Left colon (tissue), 2 donors: ENCODE measurements around the gene PRXL2B. TPM values are rescaled to one million over a fixed set of nuclear protein-coding genes. Genes with fewer than 3 reads are reported as not detected.

Experiments used
- ATAC-seq: fragments of 200-7000 bp; cut with Tn5 transposase; one replicate; pipeline ENCODE4 v1.9.1; 2020; ENCODE audit warnings: mild to moderate bottlenecking, moderate library complexity
- DNase-seq, 2 donors: peaks; one replicate each; pipeline ENCODE4 v3.0.0-alpha.2; 2020
- intact Hi-C, 2 donors: fragments of 100-400 bp; cut with DNase I in 1 of 2; cut with micrococcal nuclease in 1 of 2; formaldehyde crosslinking; loops; one replicate each; pipeline versions ENCODE4 v1.11.2 to v1.14.0; 2022; cut with DNase I, micrococcal nuclease
- long read RNA-seq: library from polyadenylated mRNA; unstranded; transcript quantifications from one replicate; pipeline ENCODE4 v2.0.0, GENCODE V29; 2021
- total RNA-seq, 2 donors: library from RNA; stranded (reverse); fragmentation: NEBNext Ultra II Directional; extraction: Animal tissue kit (Norgen Biotek cat#: 25700); gene quantifications; one replicate each; pipeline ENCODE4 v1.2.1, GENCODE V29; 2021
- donor health status: DM: no; HTN: no; CAD: no.
- donor health status: DM: yes; HTN: yes; CAD: no.

Gene PRXL2B
- total RNA-seq: 10 to 100 TPM; 73.9 to 86.3 TPM
- long read RNA-seq, transcript PRXL2B-203 (7 exons, 2,689 nt): minor isoform, 12 of 125 reads
- long read RNA-seq, transcript PRXL2B-204 (7 exons, 2,749 nt): major isoform, 23 of 125 reads
- long read RNA-seq, partial matches to known transcripts: 21 of 125 reads
- long read RNA-seq, other reads (novel, unspliced or antisense): 68 of 125 reads

- DNase-seq: peak; percentile 99 to 100
- intact Hi-C loops: no loop called here
- peak; percentile 77 for ATAC-seq
These were observed at the start of gene PRXL2B for GRCh38 chr1:2586154-2587070. TSS of gene PRXL2B (plus strand) at chr1:2586777. CDS start at chr1:2586886, 109 bp downstream.

DNA sequence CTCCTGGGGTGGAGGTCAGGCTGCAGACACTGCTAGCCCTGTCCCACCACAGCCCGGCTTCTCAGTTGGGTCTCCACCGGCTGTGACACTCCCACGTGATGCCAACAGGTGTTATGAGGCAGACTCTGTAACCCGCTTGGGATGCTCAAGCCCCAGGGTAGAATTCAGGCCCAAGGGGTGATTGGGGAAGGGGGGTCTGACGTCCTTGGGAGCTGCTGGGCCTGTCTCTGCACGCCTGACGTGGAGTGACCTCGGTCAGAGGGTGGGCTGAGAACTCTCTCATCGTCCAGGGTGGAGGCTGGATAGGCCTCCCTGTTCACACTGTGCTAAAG lies 48.8 kb upstream of the PRXL2B start:
- DNase-seq: no peak
- no peak for ATAC-seq
- intact Hi-C loops: no loop called here

DNA sequence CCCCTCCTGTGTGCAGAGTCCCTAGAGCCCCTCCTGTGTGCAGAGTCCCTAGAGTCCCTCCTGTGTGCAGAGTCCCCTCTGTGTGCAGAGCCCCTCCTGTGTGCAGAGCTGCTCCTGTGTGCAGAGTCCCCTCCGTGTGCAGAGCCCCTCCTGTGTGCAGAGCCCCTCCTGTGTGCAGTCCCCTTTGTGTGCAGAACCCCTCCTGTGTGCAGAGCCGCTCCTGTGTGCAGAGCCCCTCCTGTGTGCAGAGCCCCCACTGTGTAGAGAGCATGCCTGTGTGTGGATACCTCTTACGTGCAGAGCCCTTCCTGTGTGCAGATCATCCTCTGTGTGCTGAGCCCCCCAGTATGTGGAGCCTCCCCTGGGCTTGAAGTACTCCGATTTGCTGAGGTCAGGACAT lies 48.2 kb upstream of the PRXL2B start:
- ATAC-seq (no peak), DNase-seq (no peak)
- intact Hi-C loops: no loop called here

- intact Hi-C loops: no loop called here
- DNase-seq (no peak), ATAC-seq (no peak)
These were observed 47.7 kb upstream of the PRXL2B start for GRCh38 chr1:2538872-2539271.

DNA sequence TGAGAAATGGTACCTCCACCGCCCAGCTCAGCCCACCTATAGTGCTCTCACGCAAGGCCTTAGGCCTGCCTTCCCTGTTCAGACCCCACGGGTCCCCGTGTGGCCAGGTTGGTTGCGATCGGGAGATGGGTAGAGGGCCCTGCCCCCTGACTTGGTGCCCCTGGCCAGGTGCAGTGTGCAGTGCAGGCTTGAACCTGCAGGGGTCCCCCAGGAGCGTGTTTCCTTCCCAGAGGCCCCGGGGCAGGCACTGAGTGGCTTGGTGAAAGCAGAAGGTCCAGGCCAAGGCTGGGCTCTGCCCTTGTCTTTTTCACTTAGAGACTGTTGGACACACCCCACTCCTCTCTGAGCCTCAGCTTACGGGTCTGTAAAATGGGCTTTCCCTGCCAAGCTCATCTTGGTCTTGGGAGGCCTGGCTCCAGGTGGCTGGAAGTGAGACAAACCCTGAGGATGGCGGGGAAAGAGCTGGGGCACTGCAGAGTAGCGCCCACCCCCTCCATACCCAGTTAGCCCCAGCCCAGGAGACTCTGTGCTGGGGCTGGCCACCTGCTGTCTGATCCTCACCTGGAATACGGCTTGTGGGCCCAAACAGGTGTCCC lies 47.2 kb upstream of the PRXL2B start:
- intact Hi-C loops: no loop called here
- ATAC-seq (no peak), DNase-seq (no peak)

DNA sequence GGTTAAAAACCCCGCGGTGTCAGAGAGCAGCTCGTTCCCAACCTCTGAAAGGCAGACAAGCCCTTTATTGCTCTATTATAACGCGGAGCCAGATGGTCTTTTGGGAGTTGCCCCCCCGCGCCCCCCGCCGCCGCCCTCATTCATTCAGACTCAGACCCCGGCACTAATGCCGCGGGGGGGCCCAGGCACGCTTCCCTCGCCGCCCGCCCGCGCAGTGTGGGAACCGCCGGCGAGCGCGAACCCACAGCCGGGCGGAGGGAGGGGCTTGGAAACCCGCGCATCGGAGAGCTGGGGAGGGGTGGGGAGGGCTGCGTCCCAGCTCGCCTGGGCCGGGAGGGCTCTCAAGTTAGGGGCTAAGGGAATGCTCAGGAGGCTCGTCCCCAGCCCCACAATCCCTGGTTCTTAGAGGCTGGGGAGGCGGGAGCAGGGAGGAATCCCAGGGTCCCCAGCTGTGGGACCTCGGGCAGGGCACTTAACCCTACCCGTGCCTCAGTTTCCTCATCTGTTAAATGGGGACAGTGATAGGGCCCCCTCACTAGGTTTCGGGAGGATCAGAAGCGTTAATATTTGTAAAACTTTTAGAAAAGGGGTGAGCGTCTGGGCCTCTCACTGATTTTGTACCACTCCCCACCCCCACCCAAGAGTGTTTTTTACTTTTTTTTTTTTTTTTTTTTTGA lies 45.6 kb upstream of the PRXL2B start:
- intact Hi-C loops: no loop called here
- DNase-seq (no peak), ATAC-seq (no peak)

- intact Hi-C loops: no loop called here
- ATAC-seq: peak; percentile 51
- peak; percentile 94 to 97 for DNase-seq
These were observed 44.8 kb upstream of the PRXL2B start for GRCh38 chr1:2541619-2542245.

- intact Hi-C loops: no loop called here
- ATAC-seq: no peak
- no peak for DNase-seq
These were observed 44.2 kb upstream of the PRXL2B start for GRCh38 chr1:2542246-2542915.

- DNase-seq (peak in 1 of 2 donors; percentile 60), ATAC-seq (no peak)
- intact Hi-C loops: no loop called here
These were observed 43.0 kb upstream of the PRXL2B start for GRCh38 chr1:2543543-2544092.

DNA sequence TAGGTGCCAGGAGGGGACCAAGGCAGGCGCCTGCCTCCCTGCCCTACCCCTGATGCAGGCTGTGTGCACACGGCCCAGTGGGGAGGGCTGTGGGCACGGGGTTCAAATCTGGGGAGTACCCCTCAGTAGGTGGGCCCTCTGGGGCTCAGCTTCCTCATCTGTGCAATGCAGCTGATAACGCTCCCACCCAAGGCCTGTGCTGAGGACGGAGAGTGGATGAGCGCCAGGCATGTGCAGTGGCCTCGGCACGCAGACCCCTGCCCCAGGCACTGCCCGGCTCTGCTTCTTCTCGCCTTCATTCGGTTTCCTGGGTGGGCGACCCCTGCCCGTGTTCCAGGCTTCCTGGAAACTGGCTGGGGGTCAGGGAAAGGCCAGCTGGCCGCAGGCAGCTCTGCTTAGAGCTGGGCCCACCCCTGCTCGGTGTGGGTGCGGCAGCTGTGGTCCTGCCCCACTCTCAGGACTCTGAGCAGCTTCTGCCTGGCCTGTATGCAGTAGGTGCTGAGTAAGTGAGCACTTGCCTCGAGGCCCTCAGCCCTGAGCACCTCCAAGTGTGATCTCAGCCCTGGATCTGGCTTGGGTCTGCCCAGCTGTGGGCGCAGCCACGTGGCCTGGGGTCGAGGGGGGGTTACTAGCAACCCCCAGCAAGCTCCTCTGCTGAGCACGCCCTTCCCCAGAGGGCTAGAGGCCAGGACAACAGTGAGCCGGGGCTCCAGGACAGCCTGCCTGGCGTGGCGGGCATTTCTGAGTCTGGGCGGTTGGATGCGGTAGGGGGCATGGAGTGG lies 42.3 kb upstream of the PRXL2B start:
- ATAC-seq (no peak), DNase-seq (no peak)
- intact Hi-C loops: no loop called here

DNA sequence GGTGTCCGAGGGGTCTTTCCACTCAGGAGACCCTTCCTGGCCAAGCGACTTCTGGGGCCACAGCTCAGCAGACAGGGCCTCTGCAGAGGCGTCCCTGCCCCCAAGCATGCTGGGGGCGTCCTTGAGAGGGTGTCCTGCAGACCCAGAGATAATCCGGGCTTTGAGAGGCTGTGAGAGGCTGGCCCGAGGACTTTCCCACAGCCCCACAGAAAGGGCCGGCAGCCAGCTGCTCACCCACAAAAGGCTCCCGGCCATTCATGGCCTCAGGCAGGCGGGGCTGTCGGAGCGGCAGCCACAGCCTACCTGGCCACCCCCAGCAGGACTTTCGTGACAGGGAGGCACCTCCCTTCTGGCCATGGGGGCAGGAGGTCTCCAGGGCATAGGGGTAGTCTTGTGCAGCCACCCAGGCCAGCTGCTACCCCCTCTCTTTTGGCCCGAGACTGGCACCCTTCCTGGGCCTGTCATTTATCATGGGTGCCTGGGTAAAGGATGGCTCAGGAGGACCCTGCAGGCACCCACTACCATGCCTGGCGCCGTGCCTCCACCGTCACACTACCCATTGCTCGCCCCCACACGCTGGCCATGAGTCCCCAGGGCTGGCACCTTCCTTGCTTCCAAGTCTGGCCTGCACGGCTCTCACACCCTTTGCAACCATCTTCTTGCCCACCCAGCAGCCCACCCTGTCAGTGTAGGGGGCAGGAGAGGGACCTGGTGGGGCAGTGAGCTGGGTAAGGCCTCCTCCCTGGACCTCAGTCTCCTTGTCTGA lies 41.5 kb upstream of the PRXL2B start:
- intact Hi-C loops: no loop called here
- ATAC-seq: no peak
- no peak for DNase-seq

DNA sequence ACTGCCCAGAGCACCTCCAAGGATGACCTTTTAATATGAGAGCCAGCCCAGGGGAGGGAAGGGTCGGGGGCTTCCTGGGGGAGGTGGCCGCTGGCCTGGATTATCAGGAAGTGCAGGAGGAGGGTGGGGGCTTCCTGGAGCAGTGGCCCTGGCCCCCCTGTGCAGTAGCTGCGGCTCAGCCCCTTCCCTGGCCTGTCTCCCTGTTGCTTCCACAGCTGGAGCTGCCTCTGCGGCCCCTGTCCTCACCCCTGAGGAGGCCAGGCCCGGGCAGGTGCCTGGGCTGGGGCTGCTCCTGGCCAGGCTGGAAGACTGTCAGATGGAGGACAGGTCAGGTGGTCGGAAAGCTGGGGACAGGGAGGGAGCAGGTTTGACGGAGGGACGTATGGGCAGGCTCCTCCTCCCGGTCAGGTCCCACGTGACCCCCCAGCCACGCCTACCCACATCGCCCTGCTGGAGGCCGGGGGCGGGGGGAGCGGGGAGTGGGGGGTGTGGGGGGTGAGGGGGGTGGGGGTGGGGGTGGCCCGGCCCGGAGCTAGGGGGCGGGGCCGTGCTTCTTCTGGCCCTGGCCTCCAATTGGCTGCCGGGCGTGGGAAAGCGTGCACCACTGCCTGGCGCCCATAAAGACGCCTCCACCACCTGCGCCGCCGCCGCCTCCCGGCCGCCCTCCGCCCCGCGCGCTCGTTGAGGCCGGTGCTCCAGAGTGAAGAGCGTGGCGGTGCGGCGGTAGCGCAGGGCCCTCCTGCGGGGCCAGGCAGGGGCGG lies 40.6 kb upstream of the PRXL2B start:
- intact Hi-C loops: no loop called here
- ATAC-seq: peak; percentile 54
- peak; percentile 94 to 96 for DNase-seq

DNA sequence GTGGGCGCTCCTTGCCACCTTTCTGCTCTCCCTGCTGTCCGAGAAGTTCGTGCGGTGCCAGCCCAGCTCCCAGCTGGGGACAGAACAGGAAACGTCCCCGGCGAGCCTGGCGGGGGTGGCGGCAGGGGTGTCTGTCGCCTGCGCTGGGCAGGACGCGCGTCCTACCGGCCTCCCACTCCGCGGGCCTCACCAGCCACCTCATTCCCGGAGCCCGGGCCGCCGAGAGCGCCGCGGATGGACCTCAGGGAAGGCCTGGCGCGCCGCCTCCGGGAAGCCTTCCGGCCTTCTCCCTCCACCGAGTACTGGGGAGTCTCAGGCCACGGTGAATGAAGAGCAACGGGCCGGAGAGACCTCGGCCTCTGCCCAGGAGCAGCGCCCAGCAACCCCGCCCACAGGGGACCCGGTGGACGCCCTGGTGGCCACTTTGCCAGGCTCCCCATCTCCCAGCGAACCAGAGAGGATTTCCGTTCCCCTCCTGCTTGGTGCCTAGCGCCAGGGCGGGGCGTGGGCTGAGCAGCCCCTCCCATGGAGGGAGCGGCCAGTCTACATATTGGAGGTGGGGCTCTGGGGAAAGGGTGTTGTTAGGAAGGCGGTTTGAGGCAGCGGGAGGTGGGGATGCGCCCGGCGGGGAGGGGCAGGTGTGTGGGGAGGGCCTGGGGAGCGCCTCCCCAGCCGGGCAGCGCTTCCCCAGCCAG lies 39.9 kb upstream of the PRXL2B start:
- DNase-seq (peak; percentile 91 to 97), ATAC-seq (peak; percentile 66)
- intact Hi-C loops: no loop called here

DNA sequence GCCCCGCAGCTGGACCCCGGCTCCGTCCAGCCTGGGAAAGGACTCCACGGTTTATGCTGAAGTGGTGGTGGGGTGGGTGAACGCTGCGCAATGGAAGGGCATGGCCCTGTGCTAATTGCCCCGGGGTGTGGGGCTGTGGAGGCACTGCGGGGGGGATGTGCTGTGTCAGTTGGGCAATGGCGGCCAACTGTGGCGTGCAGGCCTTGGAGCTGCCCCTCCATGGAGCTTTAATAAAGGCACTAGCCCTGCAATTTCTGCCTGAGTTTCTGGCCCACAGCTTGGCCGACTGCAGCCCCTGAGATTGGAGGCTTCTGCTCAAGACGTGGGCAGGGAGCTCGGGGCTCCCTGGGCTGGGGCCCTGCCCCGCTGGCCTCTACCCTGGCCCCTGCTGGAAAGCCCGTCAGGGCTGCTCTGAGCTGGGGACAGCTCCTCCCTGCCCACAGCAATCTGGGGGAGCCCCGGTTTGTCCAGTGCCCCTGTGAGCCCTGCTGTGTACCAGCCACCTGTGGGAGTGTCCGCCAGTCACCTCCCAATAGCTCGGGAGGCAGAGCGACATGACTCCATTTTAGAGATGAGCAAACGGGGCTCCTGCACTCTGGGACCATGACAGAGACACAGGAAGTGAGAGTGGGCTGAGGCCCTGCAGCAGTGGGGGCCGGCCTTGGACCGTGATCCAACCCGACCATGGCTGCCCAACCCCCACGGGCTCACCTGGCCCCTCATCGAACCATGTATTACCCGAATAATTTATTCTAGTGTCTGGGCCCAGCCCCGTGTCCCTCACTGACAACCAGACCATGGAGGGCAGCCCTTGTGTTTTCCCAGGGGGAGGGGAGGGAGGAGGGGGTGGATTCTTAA lies 39.1 kb upstream of the PRXL2B start:
- intact Hi-C loops: loop anchor here in 1 of 2 donors (2.0 kb wide), 1 partner anchor 133 kb away; no protein-coding TSS in a partner anchor
- peak; percentile 13 for ATAC-seq
- DNase-seq: peak in 1 of 2 donors; percentile 74
